Thyroid gland (tissue), 4 donors: ENCODE results near the gene PRR12. TPM values are rescaled to one million over a fixed set of nuclear protein-coding genes. Genes with fewer than 3 reads are reported as not detected.
A peak's percentile ranks its signal among the peaks of the same experiment; 100 is the strongest.

Experiments used
- DNase-seq, 2 donors: peaks; one replicate each; pipeline ENCODE4 v3.0.0-alpha.2; 2019
- H3K27ac ChIP-seq, 3 donors: fragments of 200-600 bp; sonication (generic); 1 replicate in 2 of 3; 2 replicates in 1 of 3; pipeline ENCODE4 v1.5.1; 2016 to 2019; ENCODE audit warnings: mild to moderate bottlenecking in 1 of 3, moderate library complexity in 1 of 3
- H3K27me3 ChIP-seq: fragments of 200-600 bp; sonication (generic); one replicate; pipeline ENCODE4 v1.5.1; 2019
- H3K36me3 ChIP-seq, 2 donors: fragments of 200-600 bp; sonication (generic); one replicate each; pipeline ENCODE4 v1.5.1; 2016 to 2019
- H3K4me1 ChIP-seq, 2 donors: fragments of 200-600 bp; sonication (generic); one replicate each; pipeline ENCODE4 v1.5.1; 2017 to 2019
- H3K4me3 ChIP-seq, 3 donors: fragments of 200-600 bp; sonication (generic); replicated peaks in 1 of 3; 1 replicate in 2 of 3; 2 replicates in 1 of 3; pipeline ENCODE4 v1.5.1; 2016; ENCODE audit warnings: mild to moderate bottlenecking in 1 of 3
- H3K9me3 ChIP-seq: fragments of 200-600 bp; sonication (generic); one replicate; pipeline ENCODE4 v1.5.1; 2017
- CTCF ChIP-seq, 6 experiments: fragments of 200-600 bp in 3 of 6; fragments of 450-650 bp in 3 of 6; sonication (generic) in 3 of 6; IDR thresholded peaks; one replicate each; pipeline ENCODE4 v1.5.1; 2016 to 2019; ENCODE audit warnings: antibody characterized with exemption in 6 of 6, mild to moderate bottlenecking in 2 of 6, inconsistent platforms in 1 of 6, moderate library complexity in 1 of 6
- POLR2A ChIP-seq, 2 donors: fragments of 450-650 bp; IDR thresholded peaks; one replicate each; pipeline ENCODE4 v1.6.1; 2017; ENCODE audit warnings: antibody characterized with exemption in 2 of 2, mild to moderate bottlenecking in 2 of 2, moderate library complexity in 1 of 2
- WGBS, 2 donors: methylation state at CpG; one replicate each; pipeline ENCODE4 v1.1.5; 2017; 5-methylcytosine and 5-hydroxymethylcytosine counted together
- intact Hi-C: fragments of 100-400 bp; cut with DNase I; formaldehyde crosslinking; loops from one replicate; pipeline ENCODE4 v1.15.1; 2023
- total RNA-seq, 4 donors: library from RNA; depleted of rRNA; stranded (reverse); fragments of >200 nt; gene quantifications; one replicate each; pipeline ENCODE4 v1.2.3, GENCODE V29; 2016

The PRR12 gene
- total RNA-seq, 4 donors from 2014 or later, result 7.3 to 15.6 (median 12.4) TPM

GRCh38 chr19:49585023-49585422, 6.0 kb upstream of the PRR12 start:
- intact Hi-C loops, result no loop called here
- no peaks in the 10 kb centered on the region for H3K27me3 ChIP-seq
- no peak overlapping the region for H3K27ac ChIP-seq
- no peak for DNase-seq
- no peak overlapping the region for H3K4me3 ChIP-seq
- no peaks in the 10 kb centered on the region for H3K9me3 ChIP-seq
- H3K36me3 ChIP-seq, result no peaks in the 10 kb centered on the region
- 57 to 64% methylated on average over 6 to 8 of the region's 8 CpGs for WGBS, 2 donors
- peaks cover 4 to 5% of the 10 kb centered on the region in 2 donors for H3K4me1 ChIP-seq
- TF ChIP-seq POLR2A (IDR thresholded peaks at IDR 0.05) (no peak), CTCF (IDR thresholded peaks at IDR 0.05) (no peak)

- DNase-seq, result no peak
- 88 to 90% methylated on average over 8 of the region's 8 CpGs for WGBS, 2 donors
- Histone ChIP-seq H3K36me3 (no peaks in the 10 kb centered on the region), H3K4me3 (no peak overlapping the region), H3K27ac (no peak overlapping the region), H3K4me1 (peaks cover 0 to 3% of the 10 kb centered on the region in 2 donors), H3K9me3 (no peaks in the 10 kb centered on the region), H3K27me3 (no peaks in the 10 kb centered on the region)
- intact Hi-C loops, result no loop called here
- TF ChIP-seq CTCF (IDR thresholded peaks at IDR 0.05) (no peak), POLR2A (IDR thresholded peaks at IDR 0.05) (no peak)
Measured at GRCh38 chr19:49587227-49587626, 3.8 kb upstream of the PRR12 start.

- no peak overlapping the region for H3K4me3 ChIP-seq
- no peaks in the 10 kb centered on the region for H3K36me3 ChIP-seq
- no peaks in the 10 kb centered on the region for H3K9me3 ChIP-seq
- H3K27ac ChIP-seq, result no peak overlapping the region
- no peak for DNase-seq
- intact Hi-C loops, result no loop called here
- peaks cover 10 to 12% of the 10 kb centered on the region in 2 donors for H3K4me1 ChIP-seq
- TF ChIP-seq CTCF (IDR thresholded peaks at IDR 0.05), result no peak
- no peak for TF ChIP-seq POLR2A (IDR thresholded peaks at IDR 0.05)
- WGBS, 2 donors, result 91 to 95% methylated on average over 17 to 18 of the region's 18 CpGs
- H3K27me3 ChIP-seq, result no peaks in the 10 kb centered on the region
Measured at GRCh38 chr19:49588365-49589122, 2.4 kb upstream of the PRR12 start.

GRCh38 chr19:49589502-49589905, 1.5 kb upstream of the PRR12 start:
- no peaks in the 10 kb centered on the region for H3K9me3 ChIP-seq
- no peak for DNase-seq

More at GRCh38 chr19:49589502-49589905, 1.5 kb upstream of the PRR12 start:
- TF ChIP-seq CTCF (IDR thresholded peaks at IDR 0.05) (no peak), POLR2A (IDR thresholded peaks at IDR 0.05) (no peak)
- H3K27ac ChIP-seq, result peak overlapping the region in 2 of 3 donors; percentile 75 to 94
- peaks cover 12 to 14% of the 10 kb centered on the region in 2 donors for H3K4me1 ChIP-seq
- WGBS, 2 donors, result 58 to 64% methylated on average over 5 of the region's 5 CpGs
- intact Hi-C loops, result no loop called here
- H3K36me3 ChIP-seq, result peaks cover 3% of the 10 kb centered on the region in 2 donors
- peak overlapping the region in 1 of 3 donors; percentile 75 for H3K4me3 ChIP-seq
- H3K27me3 ChIP-seq, result no peaks in the 10 kb centered on the region
